ENCODE results near the gene MLF1. TPM values are rescaled to one million over a fixed set of nuclear protein-coding genes. Genes with fewer than 3 reads are reported as not detected.

MLF1 gene
- total and polyA plus RNA-seq, 12 donors = 76.4 to 257 (median 106) TPM

DNA sequence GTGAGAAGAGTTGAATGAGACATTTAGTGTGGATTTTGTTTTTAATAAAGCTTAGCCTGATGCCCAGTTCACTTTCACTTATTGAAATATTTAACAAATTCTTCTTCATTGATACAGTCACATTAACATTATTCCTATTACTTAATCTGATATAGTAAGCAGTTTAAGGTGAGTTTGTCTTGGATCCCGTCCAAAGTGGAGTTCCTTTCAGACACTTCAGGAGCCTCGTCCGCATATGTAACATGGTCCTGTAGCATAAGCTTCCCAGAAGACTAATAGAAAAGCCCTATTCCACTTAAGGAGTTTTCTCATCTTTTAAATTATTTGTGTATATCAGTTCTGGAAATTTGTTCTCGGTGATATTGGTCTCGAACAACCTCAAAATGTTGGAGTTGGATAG, 39.7 kb upstream of the MLF1 start:
- Histone ChIP-seq H3K27ac (no peak overlapping the region), H3K27me3 (no peaks in the 10 kb centered on the region), H3K4me1 (no peaks in the 10 kb centered on the region), H3K4me3 (no peak overlapping the region), H3K36me3 (no peaks in the 10 kb centered on the region), H3K9me3 (no peaks in the 10 kb centered on the region)
- ATAC-seq = no peak
- WGBS, 2 donors = 83 to 87% methylated on average over 5 of the region's 5 CpGs
- DNase-seq = no peak
- TF ChIP-seq, protein P1, sequence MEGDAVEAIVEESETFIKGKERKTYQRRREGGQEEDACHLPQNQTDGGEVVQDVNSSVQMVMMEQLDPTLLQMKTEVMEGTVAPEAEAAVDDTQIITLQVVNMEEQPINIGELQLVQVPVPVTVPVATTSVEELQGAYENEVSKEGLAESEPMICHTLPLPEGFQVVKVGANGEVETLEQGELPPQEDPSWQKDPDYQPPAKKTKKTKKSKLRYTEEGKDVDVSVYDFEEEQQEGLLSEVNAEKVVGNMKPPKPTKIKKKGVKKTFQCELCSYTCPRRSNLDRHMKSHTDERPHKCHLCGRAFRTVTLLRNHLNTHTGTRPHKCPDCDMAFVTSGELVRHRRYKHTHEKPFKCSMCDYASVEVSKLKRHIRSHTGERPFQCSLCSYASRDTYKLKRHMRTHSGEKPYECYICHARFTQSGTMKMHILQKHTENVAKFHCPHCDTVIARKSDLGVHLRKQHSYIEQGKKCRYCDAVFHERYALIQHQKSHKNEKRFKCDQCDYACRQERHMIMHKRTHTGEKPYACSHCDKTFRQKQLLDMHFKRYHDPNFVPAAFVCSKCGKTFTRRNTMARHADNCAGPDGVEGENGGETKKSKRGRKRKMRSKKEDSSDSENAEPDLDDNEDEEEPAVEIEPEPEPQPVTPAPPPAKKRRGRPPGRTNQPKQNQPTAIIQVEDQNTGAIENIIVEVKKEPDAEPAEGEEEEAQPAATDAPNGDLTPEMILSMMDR (IDR thresholded peaks at IDR 0.05) = no peak
- intact Hi-C loops (cut with DNase I) = loop anchor here in 7 of 10 donors (5.0 to 10.0 kb wide), 4 partner anchors 113 to 917 kb away; partner anchors contain the start of gene GFM1 (in 1 of the 7)

DNA sequence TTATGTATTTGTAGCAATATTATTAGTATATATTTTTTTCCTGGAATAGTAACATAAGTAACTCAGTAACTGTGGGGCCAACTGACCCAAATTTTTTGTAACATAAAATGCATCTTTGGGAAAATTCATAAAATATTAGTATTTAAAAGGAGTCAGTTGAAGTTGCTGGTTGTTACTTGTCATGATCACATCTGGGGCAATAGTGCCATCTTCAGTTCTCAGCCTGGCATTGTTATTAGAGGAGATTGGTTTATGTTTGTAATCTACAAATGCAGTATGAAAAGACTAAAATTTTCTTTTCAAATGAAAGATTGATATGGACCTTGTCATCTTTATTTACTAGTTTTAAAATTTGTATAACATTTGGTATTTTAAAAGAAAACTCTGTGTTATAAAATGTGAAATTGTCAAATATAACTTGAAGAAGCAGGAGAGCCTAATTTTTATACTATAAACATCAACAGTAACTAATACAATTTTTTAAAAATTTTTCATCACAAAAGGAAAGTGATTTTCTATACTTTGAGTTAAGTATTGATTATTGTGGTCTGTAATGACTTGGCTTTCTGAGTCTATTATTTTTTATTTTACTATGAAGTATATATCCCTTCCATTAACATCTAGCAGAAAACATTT, 38.8 kb upstream of the MLF1 start:
- intact Hi-C loops (cut with DNase I) = loop anchor here in 8 of 10 donors (2.0 to 10.0 kb wide), 5 partner anchors 113 to 917 kb away; partner anchors contain the start of gene GFM1 (in 1 of the 8)
- TF ChIP-seq, protein P1 (IDR thresholded peaks at IDR 0.05) = peak; percentile 30 to 69 (median 58)
- Histone ChIP-seq H3K36me3 (no peaks in the 10 kb centered on the region), H3K27me3 (no peaks in the 10 kb centered on the region), H3K27ac (no peak overlapping the region), H3K4me3 (no peak overlapping the region), H3K4me1 (no peaks in the 10 kb centered on the region), H3K9me3 (no peaks in the 10 kb centered on the region)
- DNase-seq (no peak), ATAC-seq (no peak)

DNA sequence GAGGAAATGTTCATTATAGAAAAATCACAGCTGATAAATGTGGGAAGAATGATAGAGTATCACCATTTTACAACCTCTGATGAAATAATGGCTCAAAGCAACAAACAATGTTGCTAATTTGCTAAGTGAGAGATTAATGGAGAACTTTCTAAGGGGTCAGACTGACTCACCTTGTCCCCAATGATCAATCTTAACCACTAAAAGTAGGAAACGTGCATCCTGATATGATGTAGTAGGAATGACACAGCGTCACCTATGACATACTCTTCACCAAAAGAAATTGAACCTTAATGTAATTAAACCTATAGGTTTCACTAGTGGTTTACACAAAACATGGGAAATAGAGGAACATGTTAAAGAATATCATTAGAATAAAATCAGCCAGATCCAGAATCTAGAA, 35.1 kb upstream of the MLF1 start:
- Histone ChIP-seq H3K27me3 (no peaks in the 10 kb centered on the region), H3K4me1 (no peaks in the 10 kb centered on the region), H3K36me3 (no peaks in the 10 kb centered on the region), H3K27ac (no peak overlapping the region), H3K4me3 (no peak overlapping the region), H3K9me3 (no peaks in the 10 kb centered on the region)
- ATAC-seq (no peak), DNase-seq (no peak)
- intact Hi-C loops (cut with DNase I) = loop anchor here in 5 of 10 donors (5.0 to 10.0 kb wide), 6 partner anchors 106 to 921 kb away; partner anchors contain the start of gene GFM1 (in 3 of the 5)
- 69 to 74% methylated on average over 2 of the region's 2 CpGs for WGBS, 2 donors
- TF ChIP-seq, protein P1 (IDR thresholded peaks at IDR 0.05) = no peak

DNA sequence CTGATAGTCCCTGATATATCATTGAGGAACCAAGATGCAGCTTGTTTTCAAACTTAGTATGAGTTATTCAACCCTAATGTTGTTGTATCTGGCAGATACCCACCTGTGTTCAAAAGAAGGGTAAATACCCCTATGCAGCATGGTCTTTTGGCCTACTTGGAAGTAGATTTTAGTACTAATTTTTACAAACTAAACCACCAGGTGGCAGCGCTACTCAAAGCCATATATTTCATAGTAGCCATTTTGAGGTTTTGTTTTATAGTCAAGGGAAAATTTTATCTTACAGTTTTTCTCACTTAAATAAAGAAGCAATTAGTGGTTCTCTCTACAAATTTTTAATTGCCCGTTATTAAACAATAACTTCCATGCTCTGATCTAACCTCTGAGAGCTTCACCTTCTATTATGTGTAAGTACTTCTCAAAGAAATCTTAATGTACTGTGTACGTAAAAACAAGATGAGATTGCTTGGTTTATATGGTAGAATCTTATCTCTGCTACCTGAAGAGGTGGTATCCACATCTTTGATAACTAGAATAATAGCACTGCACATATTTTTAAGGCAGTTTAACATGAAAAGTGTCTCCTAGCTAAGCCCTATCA, 31.5 kb upstream of the MLF1 start:
- DNase-seq (peak in 1 of 2 donors; percentile 21), ATAC-seq (peak in 2 of 8 donors; percentile 37 to 54)
- H3K9me3 ChIP-seq = no peaks in the 10 kb centered on the region
- WGBS, 2 donors = 55 to 62% methylated on average over 3 of the region's 3 CpGs
- H3K27ac ChIP-seq = no peak overlapping the region
- no peaks in the 10 kb centered on the region for H3K27me3 ChIP-seq
- no peak overlapping the region for H3K4me3 ChIP-seq
- TF ChIP-seq, protein P1 (IDR thresholded peaks at IDR 0.05) = peak; percentile 30 to 73 (median 58)
- intact Hi-C loops (cut with DNase I) = loop anchor here in 8 of 10 donors (5.0 to 10.0 kb wide), 6 partner anchors 103 to 925 kb away; partner anchors contain the start of gene GFM1 (in 6 of the 8)
- H3K36me3 ChIP-seq = peaks cover 0 to 15% (median 0%) of the 10 kb centered on the region in 9 donors
- H3K4me1 ChIP-seq = no peaks in the 10 kb centered on the region

Measured in heart right ventricle (tissue), 16 donors.